ENCODE results near the gene RHOJ.

- TF ChIP-seq, protein P1, sequence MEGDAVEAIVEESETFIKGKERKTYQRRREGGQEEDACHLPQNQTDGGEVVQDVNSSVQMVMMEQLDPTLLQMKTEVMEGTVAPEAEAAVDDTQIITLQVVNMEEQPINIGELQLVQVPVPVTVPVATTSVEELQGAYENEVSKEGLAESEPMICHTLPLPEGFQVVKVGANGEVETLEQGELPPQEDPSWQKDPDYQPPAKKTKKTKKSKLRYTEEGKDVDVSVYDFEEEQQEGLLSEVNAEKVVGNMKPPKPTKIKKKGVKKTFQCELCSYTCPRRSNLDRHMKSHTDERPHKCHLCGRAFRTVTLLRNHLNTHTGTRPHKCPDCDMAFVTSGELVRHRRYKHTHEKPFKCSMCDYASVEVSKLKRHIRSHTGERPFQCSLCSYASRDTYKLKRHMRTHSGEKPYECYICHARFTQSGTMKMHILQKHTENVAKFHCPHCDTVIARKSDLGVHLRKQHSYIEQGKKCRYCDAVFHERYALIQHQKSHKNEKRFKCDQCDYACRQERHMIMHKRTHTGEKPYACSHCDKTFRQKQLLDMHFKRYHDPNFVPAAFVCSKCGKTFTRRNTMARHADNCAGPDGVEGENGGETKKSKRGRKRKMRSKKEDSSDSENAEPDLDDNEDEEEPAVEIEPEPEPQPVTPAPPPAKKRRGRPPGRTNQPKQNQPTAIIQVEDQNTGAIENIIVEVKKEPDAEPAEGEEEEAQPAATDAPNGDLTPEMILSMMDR (conservative IDR thresholded peaks at IDR 0.05; ENCODE audit: low read depth, low read length) = no peak
- TF ChIP-seq POLR2A (IDR thresholded peaks at IDR 0.05; ENCODE audit: low read depth, low read length) (no peak), RAD21 (IDR thresholded peaks at IDR 0.05; ENCODE audit: low read length) (no peak), MAFK (IDR thresholded peaks at IDR 0.05; ENCODE audit: low read depth, low read length) (no peak), FOS (IDR thresholded peaks at IDR 0.05; ENCODE audit: low read depth, low read length) (no peak), ELK1 (IDR thresholded peaks at IDR 0.05; ENCODE audit: borderline replicate concordance, low read depth, low read length) (no peak), RFX5 (IDR thresholded peaks at IDR 0.05; ENCODE audit: low read depth, low read length) (no peak), CEBPB (IDR thresholded peaks at IDR 0.05; ENCODE audit: low read depth, low read length) (no peak)
Observed at GRCh38 chr14:63290741-63291430, 86.6 kb downstream of the RHOJ start.

All from IMR-90 (cell line).